ENCODE measurements around the gene GIPC2.

DNA sequence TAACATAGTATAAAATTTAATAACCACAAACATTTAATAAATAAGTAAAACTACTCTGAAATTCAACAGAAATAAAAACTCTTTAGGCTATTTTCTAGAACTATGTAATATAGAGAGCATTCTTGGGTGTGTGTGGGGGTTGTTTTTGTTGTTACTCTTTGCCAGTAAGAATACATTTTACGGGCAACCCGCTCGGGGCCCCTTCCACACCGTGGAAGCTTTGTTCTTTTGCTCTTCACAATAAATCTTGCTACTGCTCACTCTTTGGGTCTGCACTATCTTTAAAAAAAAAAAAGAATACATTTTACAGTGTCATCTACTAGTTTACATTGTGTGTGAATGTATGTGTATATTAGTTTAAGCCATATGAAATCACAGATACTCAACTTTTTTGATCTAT lies 16.0 kb upstream of the GIPC2 start:
- TF ChIP-seq, protein P1, sequence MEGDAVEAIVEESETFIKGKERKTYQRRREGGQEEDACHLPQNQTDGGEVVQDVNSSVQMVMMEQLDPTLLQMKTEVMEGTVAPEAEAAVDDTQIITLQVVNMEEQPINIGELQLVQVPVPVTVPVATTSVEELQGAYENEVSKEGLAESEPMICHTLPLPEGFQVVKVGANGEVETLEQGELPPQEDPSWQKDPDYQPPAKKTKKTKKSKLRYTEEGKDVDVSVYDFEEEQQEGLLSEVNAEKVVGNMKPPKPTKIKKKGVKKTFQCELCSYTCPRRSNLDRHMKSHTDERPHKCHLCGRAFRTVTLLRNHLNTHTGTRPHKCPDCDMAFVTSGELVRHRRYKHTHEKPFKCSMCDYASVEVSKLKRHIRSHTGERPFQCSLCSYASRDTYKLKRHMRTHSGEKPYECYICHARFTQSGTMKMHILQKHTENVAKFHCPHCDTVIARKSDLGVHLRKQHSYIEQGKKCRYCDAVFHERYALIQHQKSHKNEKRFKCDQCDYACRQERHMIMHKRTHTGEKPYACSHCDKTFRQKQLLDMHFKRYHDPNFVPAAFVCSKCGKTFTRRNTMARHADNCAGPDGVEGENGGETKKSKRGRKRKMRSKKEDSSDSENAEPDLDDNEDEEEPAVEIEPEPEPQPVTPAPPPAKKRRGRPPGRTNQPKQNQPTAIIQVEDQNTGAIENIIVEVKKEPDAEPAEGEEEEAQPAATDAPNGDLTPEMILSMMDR (IDR thresholded peaks at IDR 0.05 in 2 of 3, conservative IDR thresholded peaks at IDR 0.05 in 1 of 3; ENCODE audit: control insufficient read depth in 2 of 3, extremely low read depth in 1 of 3, insufficient read depth in 1 of 3, low read depth in 3 of 3, low read length in 3 of 3): no peak
- TF ChIP-seq GABPA (IDR thresholded peaks at IDR 0.05; ENCODE audit: low read depth): no peak
- no peak for TF ChIP-seq TAF1 (IDR thresholded peaks at IDR 0.05; ENCODE audit: borderline replicate concordance, low read depth, low read length)

Data from GM12878 (cell line).